ENCODE measurements around the gene ZNF274.

Gene ZNF274

DNA sequence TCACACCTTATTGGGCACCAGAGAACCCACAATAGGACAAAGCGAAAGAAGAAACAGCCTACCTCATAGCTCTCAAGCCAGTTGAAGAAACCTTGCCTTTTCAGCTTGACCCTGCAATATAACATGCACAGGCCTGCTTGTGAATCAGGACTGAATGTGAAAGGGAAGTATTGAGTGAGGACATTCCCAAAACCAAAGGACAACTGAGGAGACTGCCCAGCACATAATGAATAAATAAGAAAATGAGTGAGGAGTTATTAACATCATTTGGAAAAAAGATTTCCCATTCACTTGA lies 30.2 kb downstream of the ZNF274 start:
- TF ChIP-seq CTCF (IDR thresholded peaks at IDR 0.05; ENCODE audit: low read depth, low read length) = no peak
- no peak overlapping the region for H3K4me3 ChIP-seq (ENCODE audit: low read depth, low read length)

DNA sequence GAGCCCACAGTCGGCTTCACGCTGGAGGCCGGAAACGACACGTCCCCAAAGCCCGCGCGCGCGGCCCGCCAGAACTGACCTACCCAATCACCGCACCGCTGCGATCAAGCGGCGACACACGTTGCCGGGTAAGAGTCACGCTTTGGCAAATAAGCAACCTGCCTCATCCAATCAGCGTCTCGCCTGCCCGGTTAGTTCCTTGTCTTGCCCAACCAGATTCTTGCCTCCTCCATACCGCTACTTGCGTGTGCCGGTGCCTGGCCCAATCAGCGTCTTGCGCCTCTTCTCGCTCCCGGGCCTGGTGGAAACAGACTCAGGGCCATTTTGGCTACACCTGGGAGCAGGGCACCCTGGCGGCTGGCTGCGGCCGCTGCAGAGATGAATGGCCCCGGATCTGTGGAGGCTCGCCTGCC lies 34.2 kb downstream of the ZNF274 start:
- TF ChIP-seq CTCF (IDR thresholded peaks at IDR 0.05; ENCODE audit: low read depth, low read length) = no peak
- no peak overlapping the region for H3K4me3 ChIP-seq (ENCODE audit: low read depth, low read length)

GRCh38 chr19:58217607-58218391 lies 34.9 kb downstream of the ZNF274 start:
- H3K4me3 ChIP-seq (ENCODE audit: low read depth, low read length) = no peak overlapping the region
- no peak for TF ChIP-seq CTCF (IDR thresholded peaks at IDR 0.05; ENCODE audit: low read depth, low read length)

DNA sequence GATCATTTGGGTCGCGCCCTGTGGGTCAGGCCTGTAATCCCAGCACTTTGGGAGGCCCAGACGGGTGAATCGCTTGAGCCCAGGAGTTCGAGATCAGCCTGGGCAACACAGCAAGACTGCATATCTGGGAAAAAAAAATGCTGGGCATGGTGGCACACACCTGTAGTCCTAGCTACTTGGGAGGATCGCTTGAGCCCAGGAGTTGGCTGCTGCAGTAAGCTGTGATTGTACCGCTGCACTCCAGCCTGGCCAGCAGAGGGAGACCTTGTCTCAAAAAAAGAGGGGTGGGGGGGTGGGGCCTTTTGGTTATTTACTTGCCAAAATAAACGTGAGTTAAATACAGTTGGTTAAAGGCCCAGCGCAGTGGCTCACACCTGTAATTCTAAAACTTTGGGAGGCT lies 36.0 kb downstream of the ZNF274 start:
- TF ChIP-seq CTCF (IDR thresholded peaks at IDR 0.05; ENCODE audit: low read depth, low read length) = no peak
- H3K4me3 ChIP-seq (ENCODE audit: low read depth, low read length) = no peak overlapping the region

DNA sequence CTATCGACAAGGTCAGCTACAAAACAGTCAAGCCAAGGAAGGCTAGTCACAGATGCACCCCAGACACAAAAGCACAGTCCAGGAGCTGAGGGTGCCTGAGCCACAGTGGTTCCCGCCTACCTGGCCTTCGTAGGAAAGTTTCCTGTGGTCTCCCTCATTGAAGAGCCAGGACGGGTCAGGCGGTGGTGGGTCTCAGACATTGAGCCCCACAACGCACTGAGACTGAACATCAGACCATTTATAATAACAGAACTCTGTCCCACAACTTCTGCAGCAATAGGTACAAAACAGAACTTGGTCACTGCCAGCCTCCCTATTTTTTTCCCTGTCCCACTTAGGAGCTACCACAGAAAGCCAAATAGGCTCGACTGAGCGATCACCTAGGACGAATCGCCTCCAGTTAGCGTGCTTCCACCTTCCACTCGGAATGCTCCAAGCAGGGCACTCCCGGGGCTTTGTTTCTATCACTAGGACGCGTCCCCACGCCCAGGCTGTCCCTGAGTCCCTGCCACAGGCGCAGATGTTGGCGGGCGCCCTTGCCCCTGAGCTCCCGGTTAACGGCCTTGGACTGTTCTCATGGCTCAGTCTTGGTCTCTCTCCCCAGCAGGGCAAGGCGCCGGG lies 45.2 kb downstream of the ZNF274 start:
- TF ChIP-seq CTCF (IDR thresholded peaks at IDR 0.05; ENCODE audit: low read depth, low read length) = no peak
- peak overlapping the region; percentile 77 for H3K4me3 ChIP-seq (ENCODE audit: low read depth, low read length)

DNA sequence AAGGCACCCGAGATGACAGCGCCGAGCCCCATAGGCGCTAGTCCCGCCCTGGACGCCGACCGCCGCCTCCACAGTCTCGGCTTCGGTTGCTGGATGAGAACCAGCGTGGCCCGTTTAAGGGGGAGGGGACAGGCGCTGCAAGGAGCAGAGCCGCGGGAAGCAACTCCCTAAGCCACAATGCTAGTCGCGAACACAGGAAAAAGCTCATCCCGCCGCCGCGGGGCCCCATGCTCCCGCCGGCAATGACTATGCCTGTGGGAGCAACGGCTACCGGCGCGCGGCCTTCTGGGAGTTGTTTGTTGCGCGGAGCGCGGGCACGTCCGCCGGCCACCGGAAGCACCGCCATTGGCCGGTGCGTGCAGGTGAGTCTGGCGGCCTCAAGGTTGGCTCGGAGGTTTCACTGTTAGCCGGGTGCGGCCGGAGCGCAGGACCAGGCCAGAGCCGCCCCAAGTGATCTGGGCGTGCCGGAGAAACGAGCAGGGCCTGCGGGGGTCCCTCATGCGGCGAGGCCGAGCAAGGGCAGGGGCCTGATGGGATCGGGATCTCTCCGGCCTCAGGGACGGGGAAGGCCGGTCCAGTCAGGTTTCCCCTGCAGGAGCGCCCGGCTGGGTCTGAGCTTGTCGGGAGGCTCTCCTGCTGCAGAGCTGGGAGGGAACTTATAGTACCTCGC lies 45.9 kb downstream of the ZNF274 start, which contains the start of gene ZNF544:
Gene ZNF544, plus strand, starts transcription at position 330 of the 670 bp plus-strand sequence. CDS start 15,110 bp downstream, outside the sequence.
- peak; percentile 13; the same call in 1 of the 2 replicates for TF ChIP-seq CTCF (IDR thresholded peaks at IDR 0.05; ENCODE audit: low read depth, low read length)

DNA sequence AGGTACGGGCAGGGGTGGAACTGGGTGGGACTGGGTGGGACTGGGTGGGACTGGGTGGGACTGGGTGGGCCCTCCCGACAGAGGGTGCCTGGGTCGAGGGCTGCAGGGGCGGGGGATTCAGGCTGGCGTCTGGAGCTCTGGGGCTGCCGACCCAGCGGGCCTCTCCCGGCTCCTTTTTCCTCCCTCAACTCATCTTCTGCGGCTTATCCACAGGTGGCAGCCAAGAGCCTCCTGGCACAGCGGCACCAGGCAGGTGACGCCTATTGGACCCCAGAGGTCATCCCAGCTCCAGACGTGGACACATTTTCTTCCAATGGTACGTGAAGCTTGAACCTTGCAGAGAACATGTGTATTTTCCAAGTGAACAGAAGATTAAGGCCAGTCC lies 46.4 kb downstream of the ZNF274 start:
- H3K4me3 ChIP-seq (ENCODE audit: low read depth, low read length) = peak overlapping the region; percentile 77
- TF ChIP-seq CTCF (IDR thresholded peaks at IDR 0.05; ENCODE audit: low read depth, low read length) = no peak

More for the DNA sequence above, 45.9 kb downstream of the ZNF274 start, which contains the start of gene ZNF544:
- H3K4me3 ChIP-seq (ENCODE audit: low read depth, low read length) = peak within 1 kb of the TSS; percentile 77
